Choroid plexus epithelial cell (primary cell): ENCODE data around the gene HAO1.

ENCODE experiments used
- DNase-seq: peaks from one replicate; pipeline ENCODE4 v3.0.0-alpha.2; 2010; ENCODE audit warnings: low read depth
- H3K4me3 ChIP-seq: 2 replicates; pipeline ENCODE4 v1.5.1; 2011; ENCODE audit warnings: low read depth, mild to moderate bottlenecking, control low read depth, low read length, moderate library complexity
- CTCF ChIP-seq: conservative IDR thresholded peaks from 2 replicates; pipeline ENCODE4 v1.5.1; 2011; ENCODE audit warnings: low read depth, mild to moderate bottlenecking, control low read depth, inconsistent platforms, low read length, moderate library complexity

Gene HAO1

GRCh38 chr20:7883741-7884140 is 56.5 kb downstream of the HAO1 start:
- no peak for DNase-seq
- H3K4me3 ChIP-seq = no peak overlapping the region
- no peak for TF ChIP-seq CTCF

- DNase-seq = no peak
- no peak for TF ChIP-seq CTCF
- no peak overlapping the region for H3K4me3 ChIP-seq
These were observed 56.9 kb downstream of the HAO1 start for GRCh38 chr20:7883309-7883708.

- H3K4me3 ChIP-seq = no peak overlapping the region
- TF ChIP-seq CTCF = no peak
- no peak for DNase-seq
These were observed 58.2 kb downstream of the HAO1 start for GRCh38 chr20:7882076-7882475.

GRCh38 chr20:7881551-7881950 is 58.7 kb downstream of the HAO1 start:
- TF ChIP-seq CTCF = no peak
- no peak overlapping the region for H3K4me3 ChIP-seq
- no peak for DNase-seq

- DNase-seq = peak; percentile 61
- no peak for TF ChIP-seq CTCF
- H3K4me3 ChIP-seq = no peak overlapping the region
These were observed 60.4 kb downstream of the HAO1 start for GRCh38 chr20:7879883-7880282.

GRCh38 chr20:7868108-7868507 is 72.2 kb downstream of the HAO1 start:
- TF ChIP-seq CTCF = no peak
- DNase-seq = no peak
- H3K4me3 ChIP-seq = no peak overlapping the region

GRCh38 chr20:7866285-7866684 is 74.0 kb downstream of the HAO1 start:
- H3K4me3 ChIP-seq = peak overlapping the region; percentile 21
- DNase-seq = peak; percentile 35
- TF ChIP-seq CTCF = no peak
